ENCODE data around the gene IGSF9.

IGSF9 gene

GRCh38 chr1:159972443-159973205 is 27.2 kb upstream of the IGSF9 start:
- DNase-seq (ENCODE audit: low read depth, low spot score) = no peak

GRCh38 chr1:159970932-159971342 is 25.5 kb upstream of the IGSF9 start:
- no peak for DNase-seq (ENCODE audit: low read depth, low spot score)

- DNase-seq (ENCODE audit: low read depth, low spot score) = no peak
These were observed 23.5 kb upstream of the IGSF9 start for GRCh38 chr1:159968901-159969300.

- DNase-seq (ENCODE audit: low read depth, low spot score) = no peak
These were observed 19.9 kb upstream of the IGSF9 start for GRCh38 chr1:159965263-159965662.

- DNase-seq (ENCODE audit: low read depth, low spot score) = no peak
These were observed 18.7 kb upstream of the IGSF9 start for GRCh38 chr1:159964144-159964543.

- DNase-seq (ENCODE audit: low read depth, low spot score) = no peak
These were observed 16.8 kb upstream of the IGSF9 start for GRCh38 chr1:159962176-159962575.

- no peak for DNase-seq (ENCODE audit: low read depth, low spot score)
These were observed 16.2 kb upstream of the IGSF9 start for GRCh38 chr1:159961636-159962035.

- DNase-seq (ENCODE audit: low read depth, low spot score) = no peak
These were observed 15.4 kb upstream of the IGSF9 start for GRCh38 chr1:159960721-159961381.

- DNase-seq (ENCODE audit: low read depth, low spot score) = no peak
These were observed 14.0 kb upstream of the IGSF9 start for GRCh38 chr1:159959451-159959850.

GRCh38 chr1:159958719-159959380 is 13.4 kb upstream of the IGSF9 start:
- no peak for DNase-seq (ENCODE audit: low read depth, low spot score)

- DNase-seq (ENCODE audit: low read depth, low spot score) = no peak
These were observed 12.4 kb upstream of the IGSF9 start for GRCh38 chr1:159957824-159958268.

GRCh38 chr1:159955456-159955855 is 10.0 kb upstream of the IGSF9 start:
- DNase-seq (ENCODE audit: low read depth, low spot score) = no peak

GRCh38 chr1:159953536-159954515 is 8.4 kb upstream of the IGSF9 start, which contains the start of gene SLAMF9:
SLAMF9 (minus strand) TSS chr1:159954237; CDS start chr1:159954137, 100 bp downstream.
- no peak for DNase-seq (ENCODE audit: low read depth, low spot score)

GRCh38 chr1:159952932-159953331 is 7.5 kb upstream of the IGSF9 start:
- DNase-seq (ENCODE audit: low read depth, low spot score) = no peak

- no peak for DNase-seq (ENCODE audit: low read depth, low spot score)
These were observed 6.1 kb upstream of the IGSF9 start for GRCh38 chr1:159951551-159951950.

GRCh38 chr1:159951016-159951415 is 5.6 kb upstream of the IGSF9 start:
- no peak for DNase-seq (ENCODE audit: low read depth, low spot score)

GRCh38 chr1:159949981-159950381 is 4.6 kb upstream of the IGSF9 start:
- no peak for DNase-seq (ENCODE audit: low read depth, low spot score)

GRCh38 chr1:159949123-159949522 is 3.7 kb upstream of the IGSF9 start:
- DNase-seq (ENCODE audit: low read depth, low spot score) = no peak

GRCh38 chr1:159947942-159948341 is 2.5 kb upstream of the IGSF9 start:
- no peak for DNase-seq (ENCODE audit: low read depth, low spot score)

GRCh38 chr1:159946242-159947187 is 1.1 kb upstream of the IGSF9 start:
- DNase-seq (ENCODE audit: low read depth, low spot score) = no peak

Data from activated naive CD8-positive, alpha-beta T cell treated with anti-CD3 and anti-CD28 coated beads, Interleukin-2, amount 50 U/mL, for 16 hours (primary cell).